ENCODE data around the gene DEPDC7.

The DEPDC7 gene

GRCh38 chr11:32985600-32985999 is 30.1 kb upstream of the DEPDC7 start:
- Histone ChIP-seq H3K36me3 (ENCODE audit: control insufficient read depth, insufficient read depth, low read length) (no peaks in the 10 kb centered on the region), H3K4me3 (replicated peaks; ENCODE audit: low read depth, low read length) (no peak overlapping the region), H3K27me3 (replicated peaks; ENCODE audit: control insufficient read depth, insufficient read depth, low read length) (no peaks in the 10 kb centered on the region)
- no peak for DNase-seq (ENCODE audit: extremely low read depth, insufficient read length)
- no peak for TF ChIP-seq CTCF (IDR thresholded peaks at IDR 0.05; ENCODE audit: insufficient read depth, low read length, poor library complexity, severe bottlenecking)

- H3K27me3 ChIP-seq (replicated peaks; ENCODE audit: control insufficient read depth, insufficient read depth, low read length), result no peaks in the 10 kb centered on the region
- H3K4me3 ChIP-seq (replicated peaks; ENCODE audit: low read depth, low read length), result no peak overlapping the region
- no peaks in the 10 kb centered on the region for H3K36me3 ChIP-seq (ENCODE audit: control insufficient read depth, insufficient read depth, low read length)
- TF ChIP-seq CTCF (IDR thresholded peaks at IDR 0.05; ENCODE audit: insufficient read depth, low read length, poor library complexity, severe bottlenecking), result no peak
- no peak for DNase-seq (ENCODE audit: extremely low read depth, insufficient read length)
These were observed 27.8 kb upstream of the DEPDC7 start for GRCh38 chr11:32987851-32988250.

- no peak for DNase-seq (ENCODE audit: extremely low read depth, insufficient read length)
- Histone ChIP-seq H3K4me3 (replicated peaks; ENCODE audit: low read depth, low read length) (no peak overlapping the region), H3K36me3 (ENCODE audit: control insufficient read depth, insufficient read depth, low read length) (no peaks in the 10 kb centered on the region), H3K27me3 (replicated peaks; ENCODE audit: control insufficient read depth, insufficient read depth, low read length) (no peaks in the 10 kb centered on the region)
- no peak for TF ChIP-seq CTCF (IDR thresholded peaks at IDR 0.05; ENCODE audit: insufficient read depth, low read length, poor library complexity, severe bottlenecking)
These were observed 25.2 kb upstream of the DEPDC7 start for GRCh38 chr11:32990481-32990880.

GRCh38 chr11:32991427-32991826 is 24.3 kb upstream of the DEPDC7 start:
- no peak for TF ChIP-seq CTCF (IDR thresholded peaks at IDR 0.05; ENCODE audit: insufficient read depth, low read length, poor library complexity, severe bottlenecking)
- Histone ChIP-seq H3K36me3 (ENCODE audit: control insufficient read depth, insufficient read depth, low read length) (no peaks in the 10 kb centered on the region), H3K27me3 (replicated peaks; ENCODE audit: control insufficient read depth, insufficient read depth, low read length) (no peaks in the 10 kb centered on the region), H3K4me3 (replicated peaks; ENCODE audit: low read depth, low read length) (no peak overlapping the region)
- no peak for DNase-seq (ENCODE audit: extremely low read depth, insufficient read length)

GRCh38 chr11:32991898-32992297 is 23.8 kb upstream of the DEPDC7 start:
- no peak for TF ChIP-seq CTCF (IDR thresholded peaks at IDR 0.05; ENCODE audit: insufficient read depth, low read length, poor library complexity, severe bottlenecking)
- Histone ChIP-seq H3K4me3 (replicated peaks; ENCODE audit: low read depth, low read length) (no peak overlapping the region), H3K36me3 (ENCODE audit: control insufficient read depth, insufficient read depth, low read length) (no peaks in the 10 kb centered on the region), H3K27me3 (replicated peaks; ENCODE audit: control insufficient read depth, insufficient read depth, low read length) (no peaks in the 10 kb centered on the region)
- DNase-seq (ENCODE audit: extremely low read depth, insufficient read length), result no peak

- Histone ChIP-seq H3K27me3 (replicated peaks; ENCODE audit: control insufficient read depth, insufficient read depth, low read length) (no peaks in the 10 kb centered on the region), H3K4me3 (replicated peaks; ENCODE audit: low read depth, low read length) (no peak overlapping the region), H3K36me3 (ENCODE audit: control insufficient read depth, insufficient read depth, low read length) (no peaks in the 10 kb centered on the region)
- no peak for DNase-seq (ENCODE audit: extremely low read depth, insufficient read length)
- no peak for TF ChIP-seq CTCF (IDR thresholded peaks at IDR 0.05; ENCODE audit: insufficient read depth, low read length, poor library complexity, severe bottlenecking)
These were observed 15.5 kb upstream of the DEPDC7 start for GRCh38 chr11:33000181-33000580.
